GM21367 (cell line): ENCODE measurements around the gene MRPL23.

Experiments
- ATAC-seq: cut with Tn5 transposase; IDR thresholded peaks from one replicate; pipeline ENCODE4 v1.9.1; 2021; ENCODE audit not compliant: unreplicated experiment

MRPL23 gene

DNA sequence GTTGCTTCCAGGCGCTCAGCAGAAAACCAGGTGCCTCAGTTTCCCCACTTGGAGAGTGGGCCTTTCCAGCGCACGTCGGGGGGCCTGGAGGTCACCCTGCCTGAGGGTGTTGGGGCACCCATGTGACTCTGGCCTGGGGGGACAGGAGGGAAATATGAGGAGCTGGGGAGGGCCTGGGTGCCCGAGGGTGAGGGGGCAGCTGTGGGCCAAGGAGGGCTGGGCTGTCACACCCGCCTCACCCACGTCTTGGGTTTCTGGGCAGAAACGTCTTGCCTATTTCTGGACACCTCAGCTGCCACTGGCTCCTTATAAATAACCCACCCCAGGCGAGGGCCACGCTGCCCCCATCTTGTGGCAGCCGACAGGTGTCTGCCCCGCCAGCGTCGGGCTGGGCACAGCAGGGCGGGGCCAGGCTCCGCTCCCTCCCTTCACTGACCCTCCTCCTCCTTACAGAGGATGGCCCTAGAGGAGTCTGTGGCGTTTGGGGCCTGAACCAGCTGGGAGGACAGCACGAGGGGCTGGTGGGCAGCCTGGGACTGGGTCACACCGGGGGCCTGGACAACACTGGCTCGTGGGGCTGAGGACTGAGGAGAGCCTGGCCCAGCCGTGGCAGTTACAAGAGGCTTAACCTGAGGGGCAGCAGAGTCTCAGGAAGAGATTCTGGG lies 26.1 kb upstream of the MRPL23 start:
- ATAC-seq: no peak

- no peak for ATAC-seq
Observed at GRCh38 chr11:1921574-1922141, 25.5 kb upstream of the MRPL23 start.

GRCh38 chr11:1922481-1923081 lies 24.6 kb upstream of the MRPL23 start:
- ATAC-seq: no peak

DNA sequence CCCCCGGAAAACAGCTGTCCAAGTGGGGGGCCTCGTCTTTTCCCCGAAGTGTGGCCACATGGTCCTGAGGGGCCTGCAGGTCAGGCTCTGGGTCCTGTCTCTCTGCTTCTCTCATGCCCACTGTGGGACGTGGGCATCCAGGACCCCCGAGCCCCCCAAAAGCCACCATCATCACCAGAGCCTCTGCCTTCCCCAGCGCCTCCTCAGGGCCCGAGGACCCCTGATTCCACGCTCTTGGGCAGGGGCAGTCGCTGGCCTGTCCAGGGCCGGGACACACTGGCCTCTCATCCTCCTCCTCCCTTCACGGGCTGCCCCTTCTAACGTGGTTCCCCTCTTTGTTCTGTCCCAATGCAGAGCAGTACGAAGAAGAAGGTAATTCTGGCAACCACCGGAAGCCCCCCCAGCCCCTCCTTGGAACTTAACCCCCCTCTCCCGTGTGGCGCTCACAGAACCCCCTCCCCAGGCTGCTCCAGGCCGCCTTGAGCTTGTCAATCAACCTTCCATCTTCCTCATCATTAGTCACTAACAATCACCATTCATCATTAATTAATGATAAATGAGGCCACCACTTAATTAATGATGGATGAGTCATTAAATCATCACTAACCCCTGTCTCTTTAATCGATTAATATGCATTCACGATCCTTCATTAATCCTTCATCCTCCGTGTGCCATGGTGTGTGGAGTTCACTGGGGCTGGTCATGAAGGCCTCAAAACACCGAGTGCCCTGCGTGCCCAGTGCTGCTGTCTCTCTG lies 23.8 kb upstream of the MRPL23 start:
- ATAC-seq: no peak

DNA sequence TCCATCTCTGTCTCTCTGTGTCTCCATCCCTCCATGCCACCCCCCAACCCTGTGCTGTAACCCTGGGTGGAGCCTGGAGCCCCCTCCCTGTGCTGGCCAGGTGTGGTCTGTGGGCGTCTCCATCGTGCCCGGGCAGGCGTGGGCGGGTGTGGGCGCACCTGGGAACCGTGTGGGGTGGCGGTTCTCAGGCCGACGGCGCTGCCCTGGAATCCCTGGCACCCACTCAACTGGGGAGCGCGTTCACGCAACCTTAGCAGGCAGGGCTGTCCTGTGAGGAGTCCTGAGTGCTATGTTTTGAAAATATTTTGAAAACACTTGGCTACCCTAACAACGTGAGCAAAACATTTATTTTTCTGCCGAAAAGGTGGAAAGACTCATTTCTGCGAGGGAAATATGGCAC lies 23.0 kb upstream of the MRPL23 start:
- no peak for ATAC-seq

GRCh38 chr11:1924646-1925372 lies 22.3 kb upstream of the MRPL23 start:
- ATAC-seq: no peak

- ATAC-seq: no peak
Observed at GRCh38 chr11:1925373-1926155, 21.6 kb upstream of the MRPL23 start.

DNA sequence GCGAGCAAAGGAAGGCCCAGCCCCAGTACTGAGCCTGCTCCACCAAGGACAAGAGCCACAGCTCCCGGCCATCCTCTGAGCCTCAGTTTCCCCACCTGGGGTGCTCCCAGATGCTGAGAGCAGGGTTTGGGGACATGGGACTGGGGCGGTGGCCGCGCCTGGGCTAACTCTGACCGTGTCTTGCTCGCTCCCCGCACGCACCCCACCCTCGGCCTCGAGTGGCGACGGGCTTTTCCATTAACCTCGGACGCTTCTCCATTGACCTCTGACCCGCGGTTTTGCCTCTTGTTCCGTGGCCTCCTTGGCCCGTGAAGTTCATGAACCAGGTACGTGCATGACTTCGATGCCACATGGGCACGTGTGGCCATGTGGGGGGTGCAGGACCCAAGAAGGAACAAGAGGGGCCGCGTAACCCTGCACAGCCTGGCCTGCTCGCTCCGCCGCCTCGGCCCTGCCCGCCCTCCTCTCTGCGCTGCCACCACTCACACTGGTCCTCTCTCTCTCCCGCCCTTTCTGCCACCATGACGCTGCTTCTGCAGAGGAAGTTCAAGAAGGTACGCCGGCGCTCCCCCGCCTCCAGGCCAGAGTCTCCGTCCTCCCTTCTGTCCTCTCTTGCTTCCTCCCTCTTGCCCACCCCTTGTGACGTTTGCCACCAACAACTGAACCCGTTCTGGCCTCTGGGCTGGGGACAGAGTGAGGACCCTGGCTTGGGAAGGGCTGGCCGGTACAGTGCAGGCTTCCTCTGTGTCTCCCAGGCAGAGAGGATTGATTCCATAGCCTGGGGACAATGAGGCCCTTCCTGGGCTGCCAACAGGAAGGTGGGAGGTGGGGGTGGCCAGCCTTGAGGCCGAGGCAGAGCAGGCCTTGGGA lies 20.7 kb upstream of the MRPL23 start:
- ATAC-seq: no peak

- no peak for ATAC-seq
Observed at GRCh38 chr11:1927026-1927847, 19.9 kb upstream of the MRPL23 start.

GRCh38 chr11:1927848-1928469 lies 19.2 kb upstream of the MRPL23 start:
- ATAC-seq: no peak

GRCh38 chr11:1928470-1928890 lies 18.7 kb upstream of the MRPL23 start:
- no peak for ATAC-seq

GRCh38 chr11:1928891-1929541 lies 18.1 kb upstream of the MRPL23 start:
- no peak for ATAC-seq

DNA sequence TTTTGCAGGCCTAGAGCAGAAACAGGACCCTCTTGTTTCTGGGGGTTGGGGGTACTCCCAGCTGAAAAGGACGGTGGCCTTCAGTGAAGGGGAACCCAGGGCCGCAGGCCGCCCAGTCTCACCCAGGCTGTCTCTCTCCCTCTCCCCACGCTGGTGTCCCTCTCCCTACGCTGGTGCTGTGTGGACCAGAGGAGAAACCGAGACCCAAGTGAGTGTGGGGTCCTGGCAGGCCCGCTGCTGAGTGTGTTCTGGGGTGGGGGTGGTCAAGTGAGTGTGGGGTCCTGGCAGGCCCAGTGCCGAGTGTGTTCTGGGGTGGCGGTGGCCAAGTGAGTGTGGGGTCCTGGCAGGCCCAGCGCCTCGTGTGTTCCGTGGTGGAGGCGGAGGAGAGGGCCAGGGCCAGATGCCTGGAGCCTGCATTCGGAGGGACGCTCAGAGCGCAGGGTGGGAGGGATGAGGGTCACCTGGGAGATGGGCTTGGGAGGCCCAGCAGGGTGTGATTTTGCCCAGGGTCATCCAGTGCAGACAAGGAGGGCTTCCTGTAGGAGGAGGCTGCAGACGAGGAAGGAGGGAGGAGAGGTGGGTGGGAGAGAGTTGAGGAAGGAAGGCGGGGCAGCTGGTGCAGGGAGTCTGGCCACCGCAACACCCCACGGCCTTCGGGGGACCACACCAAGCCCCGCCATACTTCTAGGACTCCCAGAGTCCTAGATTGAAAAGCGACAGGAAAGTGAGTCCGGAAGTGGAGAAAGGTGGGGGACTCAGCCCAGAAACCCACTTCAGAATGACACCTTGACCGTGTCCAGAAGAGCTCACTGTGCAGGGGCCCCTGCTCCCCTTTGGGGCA lies 17.3 kb upstream of the MRPL23 start:
- no peak for ATAC-seq

- ATAC-seq: no peak
Observed at GRCh38 chr11:1930462-1930830, 16.7 kb upstream of the MRPL23 start.

- ATAC-seq: no peak
Observed at GRCh38 chr11:1931341-1932104, 15.6 kb upstream of the MRPL23 start.

- ATAC-seq: no peak
Observed at GRCh38 chr11:1932105-1932480, 15.0 kb upstream of the MRPL23 start.
